Ovary (tissue), 3 donors: ENCODE measurements around the gene PSTPIP1.

ENCODE experiments used
- CTCF ChIP-seq, 3 donors: fragments of 450-650 bp in 2 of 3; fragments of 200-600 bp in 1 of 3; IDR thresholded peaks; one replicate each; pipeline versions ENCODE4 v1.5.1 to v1.8.0; 2016 to 2022; ENCODE audit warnings: antibody characterized with exemption in 3 of 3, mild to moderate bottlenecking in 1 of 3
- EP300 ChIP-seq: sonication (generic); formaldehyde crosslinking; IDR thresholded peaks from one replicate; pipeline ENCODE4 v1.6.1; 2017; ENCODE audit warnings: antibody characterized with exemption
- POLR2A ChIP-seq: fragments of 450-650 bp; IDR thresholded peaks from one replicate; pipeline ENCODE4 v1.6.1; 2017; ENCODE audit warnings: antibody characterized with exemption, mild to moderate bottlenecking, moderate library complexity
- donor health status: DM: no; HTN: no; CAD: no.

GRCh38 chr15:77048135-77048876, 53.4 kb downstream of the PSTPIP1 start:
- TF ChIP-seq POLR2A = no peak
- no peak for TF ChIP-seq CTCF (IDR thresholded peaks at IDR 0.05)
- TF ChIP-seq EP300 = no peak
